T-helper 2 cell (primary cell): ENCODE measurements around the gene NDFIP2.

Source experiments
- DNase-seq, 5 experiments: peaks; one replicate each; pipeline versions ENCODE4 v3.0.0 to v3.0.0-alpha.2; 2012 to 2022

NDFIP2 gene

DNA sequence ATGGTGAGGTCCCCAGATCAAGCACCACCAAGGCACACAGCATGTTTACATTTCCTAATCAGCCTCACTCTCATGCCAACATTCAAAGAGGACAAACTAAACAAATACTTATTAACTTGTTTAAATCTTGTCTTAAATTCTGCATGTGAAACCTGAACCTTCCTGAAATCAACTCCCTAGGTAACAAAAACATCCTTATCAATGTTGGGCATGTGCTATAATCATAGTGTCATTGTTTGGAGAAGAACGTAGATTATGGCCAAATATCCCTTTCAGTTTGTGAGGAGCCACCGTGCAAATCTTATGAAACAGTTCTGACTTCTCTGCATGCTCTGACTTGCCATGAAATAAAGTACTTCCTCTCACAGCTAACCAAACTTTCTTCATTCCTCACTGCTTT, 123.8 kb downstream of the NDFIP2 start:
- no peak for DNase-seq
